Tongue (tissue), 2 donors: Measurements from ENCODE around the gene TFPT. TPM values are rescaled to one million over a fixed set of nuclear protein-coding genes. Genes with fewer than 3 reads are reported as not detected.
"Not testable (repeated sequence)": the region's sequence is repeated elsewhere in the genome, so short reads cannot be mapped to it uniquely, and the experiment has no call there.

Experiments
- DNase-seq: peaks from one replicate; pipeline ENCODE4 v3.0.0-alpha.2; 2015
- total RNA-seq: library from RNA; depleted of rRNA; stranded (reverse); fragments of >200 nt; gene quantifications from one replicate; pipeline ENCODE4 v1.2.3, GENCODE V29; 2014

TFPT gene
- total RNA-seq, 1 donor from 2014 or later = 8.7 TPM

DNA sequence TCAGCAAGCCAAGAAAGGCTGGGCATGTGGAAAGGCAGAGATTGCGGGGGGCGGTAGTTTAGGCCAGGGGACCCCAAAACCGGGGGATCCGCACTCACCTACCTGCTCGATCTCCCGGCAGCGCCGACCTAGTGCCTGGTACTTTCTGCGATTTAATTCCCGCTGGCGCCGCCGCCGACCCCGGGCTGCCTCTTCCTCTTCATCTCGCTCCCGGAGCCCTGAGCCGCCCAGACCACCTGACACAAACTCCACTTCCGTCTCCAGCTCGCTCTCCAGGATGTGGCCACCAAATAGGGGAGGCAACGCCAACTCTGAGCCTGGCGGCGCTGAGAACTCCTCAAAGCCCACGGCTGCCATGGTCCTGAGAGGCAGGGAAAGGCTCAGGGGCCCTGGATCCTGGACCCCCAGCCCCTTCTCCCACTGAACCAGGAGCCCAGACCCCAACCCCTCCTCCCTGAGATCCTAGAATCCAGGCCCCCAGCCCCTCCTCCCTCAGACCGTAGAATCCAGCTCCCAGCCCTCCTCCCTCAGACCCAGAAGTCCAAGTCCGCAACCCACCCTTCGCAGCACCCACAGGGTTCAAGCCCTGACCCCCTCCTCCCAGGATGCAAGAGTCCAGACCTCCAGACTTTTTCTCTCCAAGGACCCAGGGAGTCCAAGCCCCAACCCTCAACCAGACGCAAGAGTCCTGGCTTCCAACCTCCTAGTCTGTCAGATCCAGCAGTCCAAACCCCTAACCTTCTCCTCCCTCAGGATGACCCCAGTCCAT, 933 bp downstream of the TFPT start:
- no peak for DNase-seq

DNA sequence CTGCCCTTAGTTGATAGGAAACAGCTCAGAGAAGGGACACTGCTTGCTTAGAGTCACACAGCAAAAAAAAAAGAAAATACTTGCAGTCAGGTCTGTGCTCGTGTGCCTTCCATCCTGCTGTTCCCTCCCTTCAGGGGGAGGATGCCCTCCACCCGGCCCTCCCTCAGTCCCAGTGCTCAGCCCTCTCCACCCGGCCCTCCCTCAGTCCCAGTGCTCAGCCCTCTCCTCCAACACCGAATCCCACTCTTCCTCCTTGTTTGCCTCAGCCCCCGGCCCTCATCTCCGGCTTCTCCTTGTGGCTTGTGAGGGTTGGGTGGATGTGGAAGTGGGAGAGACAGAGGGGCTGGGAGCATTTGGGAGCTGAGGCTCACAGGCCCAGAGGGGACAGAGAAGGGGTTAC, 5.8 kb downstream of the TFPT start:
- DNase-seq = no peak

DNA sequence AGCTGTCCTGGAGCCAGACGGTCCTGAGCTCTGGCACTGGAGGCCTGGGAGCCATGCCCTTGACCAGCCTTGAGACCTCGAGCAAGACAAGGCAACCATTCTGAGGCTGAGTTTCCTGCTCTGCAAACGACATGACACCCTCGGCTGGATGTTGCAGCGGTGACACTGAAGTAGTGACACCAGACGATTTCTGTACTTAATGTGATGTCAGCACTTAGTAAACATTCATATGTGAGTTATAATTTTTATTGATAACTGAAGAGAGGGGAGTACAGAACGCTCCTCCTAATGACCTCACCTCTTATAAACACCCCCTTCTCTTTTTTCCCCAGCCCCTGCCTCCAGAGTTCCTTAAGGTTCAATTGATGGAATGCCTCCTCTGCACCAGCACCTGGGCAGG, 7.0 kb downstream of the TFPT start:
- no peak for DNase-seq

DNA sequence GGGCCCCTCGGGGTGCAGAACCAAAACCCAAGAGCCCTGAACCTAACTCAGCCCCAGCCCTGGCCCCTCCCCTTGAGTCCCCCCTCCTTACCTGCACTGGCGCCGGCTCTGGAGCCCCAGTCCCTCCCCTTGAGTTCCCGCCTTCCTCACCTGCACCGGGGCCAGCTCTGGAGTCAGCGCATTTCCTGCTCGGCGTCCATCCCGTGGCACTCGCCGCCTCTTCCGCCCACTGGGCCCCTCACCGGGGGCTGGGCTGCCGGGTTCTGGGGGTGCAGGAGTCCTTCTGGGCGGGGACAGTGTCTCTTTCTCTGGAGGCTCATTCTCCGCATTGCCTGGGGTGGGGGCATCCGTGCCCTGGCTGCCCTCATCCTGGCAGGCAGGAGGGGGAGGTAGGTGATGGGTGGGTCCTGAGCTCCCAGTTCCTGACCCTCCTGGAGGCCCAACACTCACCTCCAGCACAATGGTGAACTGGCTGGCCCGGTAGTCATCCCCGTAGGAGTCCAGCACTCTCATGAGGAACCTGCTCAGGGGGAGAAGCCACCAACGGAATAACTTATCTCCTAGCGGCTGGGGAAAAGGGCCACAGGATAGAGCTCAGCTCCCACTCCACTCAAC, 7.5 kb downstream of the TFPT start:
- DNase-seq = no peak

DNA sequence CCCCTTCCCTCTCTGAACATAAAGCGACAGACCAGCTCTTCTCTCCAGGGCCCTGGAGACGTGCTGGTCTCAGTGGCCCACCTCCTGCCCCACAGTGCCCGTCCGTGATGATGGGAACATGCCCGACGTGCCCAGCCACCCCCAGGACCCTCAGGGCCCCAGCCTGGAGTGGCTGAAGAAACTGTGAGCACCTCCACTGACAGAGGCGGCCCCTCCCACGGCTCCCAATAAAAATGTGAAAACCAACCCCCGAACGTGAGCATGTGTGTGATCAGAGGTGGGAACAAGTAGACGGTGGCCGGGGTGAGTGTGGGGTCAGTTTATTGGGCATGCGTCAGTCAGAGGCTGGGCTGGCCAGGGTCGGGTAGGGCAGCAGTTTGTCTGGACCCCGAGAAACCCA, 8.7 kb downstream of the TFPT start:
- DNase-seq = no peak

DNA sequence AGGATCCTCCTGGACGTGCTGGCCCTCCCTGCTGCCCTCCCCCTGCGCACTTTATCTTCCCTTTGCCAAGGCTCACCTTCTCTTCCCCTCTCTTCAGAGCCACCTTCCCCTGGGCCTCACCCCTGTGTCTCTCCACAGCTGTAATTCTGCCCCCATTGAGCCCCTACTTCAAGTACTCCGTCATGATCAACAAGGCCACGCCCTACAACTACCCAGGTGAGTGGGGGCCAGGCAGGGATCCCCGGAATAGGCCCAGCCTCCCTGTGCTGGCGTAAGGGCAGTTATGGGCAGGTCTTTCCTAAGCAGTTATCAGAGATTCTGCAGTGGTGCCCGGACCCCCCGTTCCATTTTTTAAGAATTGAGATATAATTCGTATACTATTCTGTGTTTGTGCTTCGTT, 9.7 kb downstream of the TFPT start:
- DNase-seq = no peak

DNA sequence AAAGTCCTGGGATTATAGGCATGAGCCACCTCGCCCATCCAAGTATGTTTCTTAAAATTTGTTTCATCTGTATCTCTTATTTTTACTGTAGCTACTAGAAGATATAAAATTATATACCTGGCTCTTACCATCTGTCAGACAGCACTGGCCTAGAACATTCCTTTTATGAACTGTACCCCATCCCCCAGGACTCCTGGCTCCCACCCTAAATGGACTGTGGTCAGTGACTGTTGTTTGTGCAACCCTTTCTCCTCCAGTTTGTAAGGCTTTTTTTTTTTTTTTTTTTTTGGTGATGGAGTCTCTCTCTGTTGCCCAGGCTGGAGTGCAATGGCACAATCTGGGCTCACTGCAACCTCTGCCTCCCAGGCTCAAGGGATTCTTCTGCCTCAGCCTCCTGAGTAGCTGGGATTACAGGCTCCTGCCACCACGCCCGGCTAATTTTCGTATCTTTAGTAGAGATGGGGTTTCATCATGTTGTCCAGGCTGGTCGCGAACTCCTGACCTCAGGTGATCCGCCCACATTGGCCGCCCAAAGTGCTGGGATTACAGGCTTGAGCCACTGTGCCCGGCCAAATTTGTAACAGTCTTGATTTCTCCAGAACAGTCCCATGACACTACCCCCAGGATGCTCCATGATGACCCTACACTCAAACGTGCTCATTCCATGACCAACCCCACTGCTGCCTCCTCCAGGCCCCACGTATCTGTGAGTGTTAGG, 10.3 kb downstream of the TFPT start:
- DNase-seq = no peak

DNA sequence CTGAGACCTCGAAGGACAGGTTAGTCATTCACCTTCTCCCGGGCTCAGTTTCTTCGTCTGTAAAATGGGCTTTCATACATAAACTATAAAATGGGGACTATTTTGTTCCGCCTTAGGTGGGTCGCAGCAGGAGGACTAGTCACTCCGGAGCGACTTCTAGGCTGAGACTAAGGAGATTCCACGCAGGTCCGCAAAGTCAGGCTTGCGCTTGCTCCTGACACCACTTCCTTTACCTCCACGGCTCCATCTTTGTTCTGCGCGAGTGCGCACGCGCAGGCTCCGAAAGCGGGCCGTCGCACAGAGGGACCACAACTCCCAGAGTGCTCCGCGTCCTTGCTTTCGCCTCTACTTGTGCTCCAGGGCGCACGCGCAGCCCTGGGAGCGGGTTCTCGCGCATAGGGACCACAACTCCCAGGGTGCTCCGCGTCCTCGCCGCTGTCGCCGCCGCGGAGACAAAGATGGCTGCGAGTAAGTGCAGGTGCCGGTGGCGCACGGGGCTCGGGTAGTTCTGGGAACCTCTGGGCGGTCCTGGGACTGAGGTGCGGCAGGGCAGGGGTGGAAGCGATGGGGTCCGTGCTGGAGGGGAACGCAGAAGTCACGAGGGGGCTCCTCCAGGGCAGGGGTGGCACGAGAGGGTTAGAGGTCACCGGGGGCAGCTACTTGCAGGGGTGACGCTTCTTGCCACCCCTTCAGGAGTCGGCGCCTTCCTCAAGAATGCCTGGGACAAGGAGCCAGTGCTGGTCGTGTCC, 12.9 kb downstream of the TFPT start, which contains the start of gene NDUFA3:
TSS of gene NDUFA3 (plus strand) at position 435 of the 749 bp plus-strand sequence. CDS start at position 459, 24 bp downstream.
- DNase-seq = peak; percentile 100

DNA sequence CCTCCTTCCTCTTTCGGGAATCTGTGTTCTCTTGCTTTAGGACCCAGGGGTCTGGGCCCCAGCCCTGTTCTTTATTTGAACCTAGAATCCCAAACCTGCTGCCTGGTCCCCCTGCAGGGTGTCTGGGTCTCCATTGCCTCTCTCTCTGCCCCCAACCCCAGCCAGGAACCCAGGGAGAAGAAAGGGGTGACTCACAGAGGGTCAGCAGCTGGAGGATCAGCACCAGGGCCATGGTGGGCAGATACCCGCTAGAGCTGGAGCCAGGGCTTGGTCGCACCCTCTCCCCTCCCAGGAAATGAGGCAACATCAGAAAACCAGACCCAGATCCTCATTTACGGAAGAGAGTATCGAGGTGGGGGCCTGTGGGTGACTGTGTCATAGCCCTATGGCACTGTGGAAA, 14.9 kb downstream of the TFPT start, which contains the start of gene OSCAR:
TSS of gene OSCAR (minus strand) at position 243 of the 400 bp plus-strand sequence. CDS start at position 232, 11 bp downstream.
- DNase-seq = no peak

DNA sequence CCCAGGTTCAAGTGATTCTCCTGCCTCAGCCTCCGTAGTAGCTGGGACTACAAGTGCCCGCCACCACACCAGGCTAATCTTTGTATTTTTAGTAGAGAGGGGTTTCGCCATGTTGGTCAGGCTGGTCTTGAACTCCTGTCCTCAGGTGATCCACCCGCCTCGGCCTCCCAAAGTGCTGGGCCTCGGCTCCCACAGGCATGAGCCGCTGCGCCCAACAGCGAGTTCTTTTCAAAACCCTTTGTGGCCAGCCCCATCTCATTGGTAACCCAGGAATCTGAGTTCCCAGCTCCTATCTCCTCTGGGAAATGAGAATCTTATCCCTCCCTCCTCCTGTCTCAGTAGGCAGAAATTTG, 15.6 kb downstream of the TFPT start:
- DNase-seq = not testable (repeated sequence)

DNA sequence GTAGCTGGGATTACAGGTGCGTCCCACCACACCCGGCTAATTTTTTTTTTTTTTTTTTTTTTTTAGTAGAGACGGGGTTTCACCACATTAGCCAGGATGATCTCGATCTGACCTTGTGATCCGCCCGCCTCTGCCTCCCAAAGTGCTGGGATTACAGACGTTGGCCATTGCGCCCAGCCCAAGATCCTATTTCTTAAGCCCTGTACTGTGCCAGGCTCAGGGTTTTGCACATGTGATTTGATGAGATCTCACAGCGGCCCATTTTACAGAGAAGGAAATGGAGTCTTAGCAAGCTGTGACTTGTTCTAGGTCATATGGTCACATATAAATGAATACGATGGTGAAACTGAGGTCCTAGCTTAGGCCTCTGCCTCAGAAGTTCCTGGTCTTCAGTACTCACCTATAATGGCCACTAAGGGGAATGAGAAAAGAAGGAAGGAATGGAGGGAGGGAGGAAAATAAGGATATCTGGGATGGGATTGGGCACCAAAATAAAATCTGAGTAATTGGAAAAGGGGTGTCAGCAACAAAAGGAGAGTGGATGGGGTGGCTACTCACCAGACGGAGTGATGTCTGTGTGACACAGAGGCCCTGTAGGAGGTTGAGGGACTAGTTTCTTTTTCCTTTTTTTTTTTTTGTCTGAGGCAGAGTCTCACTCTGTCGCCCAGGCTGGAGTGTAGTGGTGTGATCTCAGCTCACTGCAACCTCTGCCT, 16.1 kb downstream of the TFPT start:
- no peak for DNase-seq

DNA sequence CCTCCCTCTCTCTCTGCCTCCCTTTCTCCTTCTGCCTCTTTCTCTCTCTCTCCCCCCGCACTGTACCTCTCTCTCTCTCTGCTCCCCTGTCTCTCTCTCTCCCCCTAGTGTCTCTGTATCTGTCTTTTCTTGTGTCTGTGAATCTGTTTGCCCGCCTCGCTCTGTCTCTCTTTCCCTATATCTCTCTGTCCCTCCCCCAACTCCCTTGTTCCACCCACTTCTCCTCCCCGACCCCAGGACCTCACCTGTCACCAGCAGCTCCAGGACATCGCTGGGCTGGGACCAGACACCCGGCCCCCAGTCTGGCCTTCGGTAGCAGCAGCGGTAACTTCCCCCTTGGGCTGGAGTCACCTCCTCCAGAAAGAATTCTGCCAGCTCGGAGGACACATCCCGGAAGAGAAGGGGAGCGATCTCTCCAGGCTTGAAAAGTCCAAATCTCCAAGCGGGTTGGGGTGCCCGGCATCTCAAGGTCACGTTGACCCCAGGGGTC, 18.8 kb downstream of the TFPT start:
- no peak for DNase-seq

DNA sequence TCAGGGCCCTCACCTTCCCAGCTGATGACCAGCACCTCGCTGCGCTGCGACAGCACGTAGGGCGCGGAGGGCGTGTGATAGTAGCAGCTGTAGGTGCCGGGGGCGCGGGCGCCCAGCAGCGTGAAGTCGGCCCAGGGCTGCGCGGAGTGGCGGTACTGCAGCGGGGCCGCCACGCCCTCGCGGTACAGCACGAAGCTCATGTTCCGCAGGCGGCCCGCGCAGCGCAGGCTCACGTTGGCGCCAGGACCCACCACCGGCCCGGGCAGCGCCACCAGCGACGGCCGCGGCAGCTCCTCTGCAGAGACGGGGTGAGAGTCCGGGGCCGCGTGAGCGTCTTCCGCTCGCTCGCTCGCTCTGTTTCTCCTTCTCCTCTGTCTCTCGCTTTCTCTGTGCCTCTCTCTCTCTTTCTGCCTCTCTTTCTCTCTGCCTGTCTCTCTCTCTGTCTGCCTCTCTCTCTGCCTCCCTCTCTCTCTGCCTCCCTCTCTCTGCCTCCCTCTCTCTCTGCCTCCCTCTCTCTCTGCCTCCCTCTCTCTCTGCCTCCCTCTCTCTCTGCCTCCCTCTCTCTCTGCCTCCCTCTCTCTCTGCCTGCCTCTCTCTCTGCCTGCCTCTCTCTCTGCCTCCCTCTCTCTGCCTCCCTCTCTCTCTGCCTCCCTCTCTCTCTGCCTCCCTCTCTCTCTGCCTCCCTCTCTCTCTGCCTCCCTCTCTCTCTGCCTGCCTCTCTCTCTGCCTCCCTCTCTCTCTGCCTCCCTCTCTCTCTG, 19.4 kb downstream of the TFPT start:
- DNase-seq = peak; percentile 41

DNA sequence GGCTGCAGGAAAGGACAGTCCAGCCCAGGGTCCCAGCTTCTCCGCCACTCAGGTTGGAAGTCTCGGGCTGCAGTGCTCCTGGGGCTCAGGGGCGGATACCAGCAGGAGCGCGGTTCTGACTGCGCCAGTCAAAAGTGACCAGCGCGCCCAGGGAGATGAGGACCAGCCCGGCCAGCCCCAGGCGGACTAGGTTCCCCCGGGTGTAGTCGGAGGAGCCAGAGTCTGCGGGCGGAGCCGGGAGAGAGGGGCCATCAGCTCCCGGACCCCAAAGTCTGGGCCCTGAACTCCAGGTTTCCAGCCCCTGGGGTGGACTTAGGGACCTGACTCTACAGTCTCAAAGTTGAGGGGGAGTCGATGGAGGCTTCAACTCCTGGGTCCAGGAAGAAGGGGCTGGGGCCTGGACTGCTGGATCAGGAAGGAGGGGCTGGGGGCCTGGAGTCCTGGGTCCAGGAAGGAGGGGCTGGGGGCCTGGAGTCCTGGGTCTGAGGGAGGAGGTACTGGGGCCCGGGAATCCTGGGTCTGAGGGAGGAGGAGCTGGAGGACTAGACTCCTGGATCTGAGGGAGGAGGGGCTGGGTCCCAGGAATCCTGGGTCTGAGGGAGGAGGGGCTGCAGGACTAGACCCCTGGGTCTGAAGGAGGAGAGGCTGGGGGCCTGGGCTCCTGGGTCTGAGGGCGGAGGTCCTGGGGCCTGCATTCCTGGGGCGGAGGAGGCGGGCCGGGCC, 20.2 kb downstream of the TFPT start:
- no peak for DNase-seq

DNA sequence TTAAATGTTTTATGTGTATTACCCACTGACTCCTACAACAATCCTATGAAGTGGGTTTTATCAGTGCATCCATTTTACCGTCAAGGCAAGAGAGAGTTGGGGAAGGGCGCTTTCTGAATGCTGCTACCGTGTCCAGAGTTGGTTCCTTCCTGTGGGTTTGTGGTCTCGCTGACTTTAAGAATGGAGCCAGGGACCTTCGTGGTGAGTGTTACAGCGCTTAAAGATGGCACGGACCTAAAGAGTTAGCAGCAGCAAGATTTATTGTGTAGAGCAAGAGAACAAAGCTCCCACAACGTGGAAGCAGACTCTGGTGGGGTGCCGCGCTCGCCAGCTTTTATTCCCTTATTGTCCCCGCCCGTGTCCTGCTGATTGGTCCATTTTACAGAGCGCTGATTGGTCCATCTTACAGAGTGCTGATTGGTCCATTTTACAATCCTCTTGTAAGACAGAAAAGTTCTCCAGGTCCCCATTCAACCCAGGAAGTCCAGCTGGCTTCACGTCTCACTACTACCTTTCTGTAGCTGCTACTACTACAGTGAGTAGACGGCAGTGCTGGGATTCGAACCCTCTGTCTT, 20.9 kb downstream of the TFPT start:
- no peak for DNase-seq

DNA sequence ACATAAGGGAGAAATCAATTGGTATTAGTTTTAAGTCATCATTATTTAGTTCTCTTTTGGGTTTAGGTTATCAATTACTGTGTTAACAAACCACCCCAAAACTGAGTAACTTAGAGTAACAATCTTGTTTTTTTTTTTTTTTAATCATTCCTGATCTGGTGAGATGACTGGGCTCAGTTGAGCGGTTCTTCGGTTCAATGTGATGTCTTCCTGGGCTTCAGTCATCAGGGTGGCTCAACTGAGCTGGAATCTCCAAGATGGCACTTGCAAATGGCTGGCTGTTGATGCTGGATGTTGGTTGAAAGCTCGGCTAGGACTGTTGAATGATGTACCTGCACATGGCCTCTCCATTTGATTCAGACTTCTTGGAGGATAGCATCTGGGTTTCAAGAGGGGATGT, 31.0 kb downstream of the TFPT start:
- DNase-seq = no peak

DNA sequence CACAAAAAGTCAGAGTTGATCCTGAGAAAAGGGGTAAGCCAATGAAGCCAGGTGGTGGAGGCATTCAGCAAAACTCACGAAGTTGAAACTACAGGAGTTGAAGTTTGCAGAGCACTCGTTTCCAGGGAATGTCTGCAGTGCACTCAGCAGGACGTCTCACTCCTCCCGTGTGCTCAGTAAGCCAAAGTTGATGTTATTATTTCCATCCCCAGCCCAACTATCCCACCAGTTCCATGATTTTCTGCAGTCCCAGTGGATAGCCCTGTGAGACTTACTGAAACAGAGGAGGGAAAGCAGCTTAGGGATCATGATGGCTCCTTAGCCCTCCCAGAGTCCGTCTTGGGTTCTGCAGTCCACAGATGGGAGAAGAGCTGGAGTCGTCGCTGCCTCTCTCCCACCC, 34.4 kb downstream of the TFPT start, which contains the start of gene TARM1:
TSS of gene TARM1 (minus strand) at position 334 of the 400 bp plus-strand sequence. CDS start at position 309, 25 bp downstream.
- no peak for DNase-seq

DNA sequence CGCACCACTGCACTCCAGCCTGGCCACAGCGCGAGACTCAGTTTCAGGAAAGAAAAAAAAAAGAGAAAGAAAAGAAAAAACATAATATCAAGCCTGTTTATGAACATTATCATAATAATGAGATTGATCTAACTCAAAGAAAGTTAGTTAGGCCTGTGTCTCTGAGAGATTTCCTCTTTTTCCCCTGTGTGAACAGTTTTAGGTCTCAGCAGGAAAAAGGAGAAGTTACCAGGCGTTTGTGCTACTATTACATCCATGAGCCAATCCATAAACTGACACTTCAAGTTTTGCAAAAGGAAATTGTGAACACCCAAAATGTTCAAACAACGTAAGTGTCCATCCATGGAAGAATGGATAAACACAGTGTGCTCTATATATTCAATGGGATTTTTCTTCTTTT, 38.1 kb downstream of the TFPT start:
- DNase-seq = no peak

DNA sequence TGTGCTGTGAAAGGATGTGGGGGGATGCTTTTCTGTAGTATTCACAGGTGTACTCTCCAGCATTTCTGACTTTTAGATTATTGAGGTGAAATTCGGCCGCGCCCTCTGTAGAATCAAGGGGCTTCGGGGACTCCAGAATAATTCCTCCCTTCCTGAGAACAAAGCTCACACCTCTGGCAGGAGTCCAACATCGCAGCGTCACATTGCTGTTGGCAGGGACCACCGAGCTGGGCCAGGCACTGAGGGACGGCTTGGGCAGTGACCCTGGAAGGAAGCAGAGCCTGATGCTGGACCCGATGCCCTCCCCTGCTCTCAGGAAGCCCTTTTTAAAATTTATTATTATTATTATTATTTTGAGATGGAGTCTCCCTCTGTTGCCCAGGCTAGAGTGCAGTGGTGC, 40.6 kb downstream of the TFPT start:
- no peak for DNase-seq

DNA sequence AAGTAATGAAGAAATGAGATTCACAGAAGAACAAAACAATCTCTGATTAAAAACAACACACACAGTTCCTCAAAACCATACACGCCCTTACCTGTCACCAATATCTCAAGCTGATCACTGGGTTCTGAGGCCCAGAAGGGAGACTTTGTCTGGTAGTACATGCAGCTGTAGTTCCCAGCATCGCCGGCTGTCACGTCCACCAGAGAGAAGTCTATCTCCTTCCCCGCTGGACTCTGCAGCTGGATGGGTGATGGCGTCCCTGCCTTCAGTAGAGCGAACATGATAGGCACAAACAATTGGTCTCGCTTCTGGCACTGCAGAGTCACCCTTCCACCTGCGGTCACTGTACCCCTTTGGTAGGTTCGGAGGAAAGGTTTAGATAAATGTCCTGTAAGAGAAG, 41.6 kb downstream of the TFPT start:
- DNase-seq = no peak
